AG09309 (cell line): ENCODE results near the gene SNRK.

Experiments used
- DNase-seq: peaks from one replicate; pipeline ENCODE4 v3.0.0-alpha.2; 2010; ENCODE audit warnings: low read depth
- H3K4me3 ChIP-seq: 2 replicates; pipeline ENCODE4 v1.5.1; 2011; ENCODE audit warnings: mild to moderate bottlenecking, low read depth, low read length, moderate library complexity; ENCODE audit not compliant: control insufficient read depth
- CTCF ChIP-seq: IDR thresholded peaks from 2 replicates; pipeline ENCODE4 v1.5.1; 2011; ENCODE audit warnings: mild to moderate bottlenecking, low read depth, low read length, inconsistent platforms; ENCODE audit not compliant: insufficient read depth, control insufficient read depth; ENCODE audit errors: missing control alignments

SNRK gene

DNA sequence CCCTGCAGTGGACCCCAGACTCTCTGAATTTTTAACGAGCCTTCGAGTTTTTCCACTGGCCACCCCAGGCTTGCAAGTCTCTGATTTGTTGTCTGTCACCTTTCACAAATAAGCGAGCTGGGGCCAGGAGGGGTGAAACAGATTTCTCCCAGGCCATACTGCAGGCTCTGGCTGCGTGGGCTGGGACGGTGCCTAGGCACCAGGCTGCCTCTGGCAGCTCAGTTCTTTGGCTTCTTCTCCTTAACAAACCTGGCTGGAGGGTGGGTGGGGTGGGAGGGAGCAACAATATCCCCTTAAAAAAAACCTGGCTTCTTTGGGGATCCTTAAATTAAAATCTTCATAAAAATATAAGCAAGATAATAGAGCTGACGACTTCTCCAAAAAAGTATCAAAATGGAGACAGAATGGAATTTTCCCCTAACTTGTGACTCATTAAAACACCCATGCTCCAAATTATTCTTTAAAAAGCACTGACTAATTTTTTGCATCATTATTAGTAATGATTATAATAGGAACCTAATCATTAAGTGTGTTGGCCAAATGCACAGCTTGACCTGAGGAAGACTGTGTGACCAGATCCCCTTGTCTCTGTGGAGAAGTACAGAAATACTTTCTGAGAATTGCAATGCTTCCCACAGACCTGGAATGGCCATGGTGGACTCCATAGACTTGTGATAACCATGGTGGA lies 84.1 kb downstream of the SNRK start:
- DNase-seq, result no peak
- H3K4me3 ChIP-seq, result no peak overlapping the region
- no peak for TF ChIP-seq CTCF

- no peak for DNase-seq
- no peak for TF ChIP-seq CTCF
Observed at GRCh38 chr3:43371494-43371893, 85.2 kb downstream of the SNRK start.

DNA sequence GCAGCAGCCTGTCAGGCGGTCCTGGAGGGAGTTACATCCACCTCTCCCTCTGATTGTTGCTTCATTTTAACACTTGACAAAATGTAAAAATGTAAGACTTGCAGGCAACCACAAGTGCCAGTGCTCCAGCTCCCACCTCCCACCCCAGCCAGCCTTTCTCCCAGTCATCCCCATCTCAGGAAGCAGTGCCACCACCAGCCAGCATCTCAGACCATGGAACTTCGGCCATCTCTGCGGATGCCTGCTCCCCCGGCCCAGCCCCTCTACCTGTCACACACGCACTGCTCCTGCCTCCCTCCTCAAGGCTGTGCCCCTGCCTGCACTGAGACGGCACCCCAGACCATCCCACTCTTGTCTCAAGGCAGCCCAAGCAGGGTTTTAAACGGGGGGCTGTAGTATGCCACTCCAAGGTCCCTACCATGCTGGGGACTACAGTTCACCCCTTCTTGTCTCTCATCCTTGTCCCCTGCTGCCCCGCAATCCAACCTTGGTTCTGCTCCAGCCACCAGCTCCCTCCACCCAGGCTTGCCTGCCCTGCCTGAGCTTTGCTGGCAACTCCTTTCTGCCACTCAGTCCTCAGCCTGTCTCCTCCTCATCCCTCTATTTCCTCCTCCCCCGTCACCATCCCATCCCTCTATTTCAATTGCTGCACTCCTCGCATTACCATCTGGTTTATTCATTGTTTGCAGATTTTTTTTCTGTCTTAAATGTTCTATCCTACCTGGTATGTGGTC lies 85.8 kb downstream of the SNRK start:
- DNase-seq, result no peak
- no peak for TF ChIP-seq CTCF
- H3K4me3 ChIP-seq, result no peak overlapping the region

More at GRCh38 chr3:43371494-43371893, 85.2 kb downstream of the SNRK start:
- no peak overlapping the region for H3K4me3 ChIP-seq

GRCh38 chr3:43372809-43373559 lies 86.6 kb downstream of the SNRK start:
- TF ChIP-seq CTCF, result no peak
- DNase-seq, result no peak
- H3K4me3 ChIP-seq, result no peak overlapping the region

DNA sequence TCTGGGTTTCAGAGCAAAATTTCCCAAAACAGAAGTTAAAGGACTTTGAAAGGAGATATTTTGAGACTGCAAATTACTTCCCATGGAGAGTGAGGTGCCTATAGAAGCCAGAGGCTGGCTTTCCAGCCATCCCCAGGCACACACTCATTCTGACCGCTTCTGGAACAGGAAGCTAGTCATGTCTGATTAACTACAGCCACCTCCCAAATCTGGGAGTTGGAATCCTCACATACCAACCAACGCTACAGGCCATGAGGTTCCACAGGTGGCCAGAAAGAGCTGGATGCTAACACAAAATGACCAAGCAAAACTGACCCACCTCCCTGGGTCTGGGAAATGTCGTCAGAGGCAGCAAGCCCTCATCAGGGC lies 87.2 kb downstream of the SNRK start:
- DNase-seq, result no peak
- TF ChIP-seq CTCF, result no peak
- H3K4me3 ChIP-seq, result no peak overlapping the region

DNA sequence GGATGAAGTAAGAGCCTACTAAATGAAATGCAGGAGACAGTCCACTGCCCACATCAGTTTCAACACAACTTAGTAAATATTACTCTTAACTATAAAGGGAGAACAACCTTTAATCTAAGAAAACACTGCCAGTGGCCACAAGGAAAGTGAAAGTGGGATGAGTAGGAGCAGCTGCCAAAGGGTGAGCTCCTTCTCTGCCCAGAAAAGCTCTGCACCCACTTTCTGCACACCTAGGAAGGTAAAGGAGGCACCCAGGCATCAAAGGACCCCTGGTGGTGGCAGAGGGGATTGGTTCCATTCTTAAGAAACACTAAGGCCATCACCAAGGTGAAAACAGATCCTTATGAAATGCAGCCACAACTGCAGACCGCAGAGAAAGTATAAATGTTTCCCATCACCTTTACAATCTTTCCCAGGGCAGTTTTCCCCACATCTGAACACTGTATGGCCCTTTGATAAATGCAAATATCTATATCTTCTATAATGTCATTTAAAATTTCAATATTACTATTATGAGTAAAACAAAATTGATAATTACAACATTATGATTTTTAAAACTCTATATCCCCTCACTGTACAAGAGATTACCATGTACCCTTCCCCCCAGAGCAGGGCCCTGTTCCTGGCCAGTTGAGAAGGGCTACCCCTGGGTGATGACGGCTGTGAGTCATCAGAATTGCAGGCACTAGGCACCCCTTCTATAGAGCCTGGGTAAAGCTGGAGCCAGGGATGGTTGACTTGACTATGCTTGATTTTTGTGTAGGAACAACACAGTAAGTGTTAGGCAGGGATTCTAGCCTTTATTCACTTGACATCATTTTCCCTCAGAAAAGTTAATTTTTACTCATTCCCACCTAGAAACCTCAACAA lies 92.0 kb downstream of the SNRK start:
- no peak overlapping the region for H3K4me3 ChIP-seq
- TF ChIP-seq CTCF, result peak; percentile 73
- no peak for DNase-seq
